ENCODE results near the gene SHOC2. TPM values are rescaled to one million over a fixed set of nuclear protein-coding genes. Genes with fewer than 3 reads are reported as not detected.

SHOC2 gene
- total and polyA plus RNA-seq, 2 of the 8 experiments (the other 6 are each of a cell fraction or from before 2014, with no cell fraction given) = 7.6 to 28.2 TPM

DNA sequence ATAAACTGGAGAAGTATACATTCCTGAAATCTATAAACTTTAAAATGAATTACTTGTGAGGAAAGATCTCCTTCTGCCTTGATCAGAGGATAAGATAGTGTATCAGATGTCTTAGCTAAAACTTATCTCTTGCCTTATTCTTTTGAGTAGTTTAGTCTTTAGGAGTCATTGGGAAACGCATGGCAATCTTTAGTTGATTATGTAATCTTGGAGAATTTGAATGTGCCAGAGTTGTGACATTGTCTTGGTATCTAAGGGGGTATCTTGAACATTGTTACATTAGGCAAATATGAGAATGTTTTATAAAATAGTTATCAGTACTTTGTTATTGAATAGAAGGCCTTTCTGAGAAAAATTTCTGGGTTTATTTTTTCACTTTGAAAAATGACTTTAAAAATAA, 95.8 kb downstream of the SHOC2 start:
- Histone ChIP-seq H4K8ac (ENCODE audit: extremely low read depth, insufficient read depth, low read length) (no peak overlapping the region), H3K79me1 (ENCODE audit: low read depth, low read length) (no peaks in the 10 kb centered on the region), H3K14ac (ENCODE audit: insufficient read length) (no peak overlapping the region), H2AFZ (ENCODE audit: low read length) (no peak overlapping the region), H4K20me1 (replicated peaks in 1 of 2; ENCODE audit: control insufficient read depth in 1 of 2, insufficient read depth in 2 of 2, low read length in 2 of 2) (no peaks in the 10 kb centered on the region), H3K36me3 (ENCODE audit: control insufficient read depth in 2 of 4, insufficient read depth in 4 of 4, low read length in 3 of 4) (peaks cover 0 to 10% (median 3%) of the 10 kb centered on the region in 4 experiments; a peak in 3 of 8 replicates), H3K23me2 (ENCODE audit: low read depth, low read length) (no peaks in the 10 kb centered on the region), H3K4me3 (ENCODE audit: extremely low read depth in 1 of 4, insufficient read depth in 2 of 4, low read depth in 3 of 4, low read length in 4 of 4) (no peak overlapping the region), H3K27me3 (replicated peaks in 1 of 4; ENCODE audit: control insufficient read depth in 3 of 4, extremely low read depth in 1 of 4, insufficient read depth in 3 of 4, low read length in 3 of 4) (no peaks in the 10 kb centered on the region), H3K27ac (ENCODE audit: low read depth, low read length) (no peak overlapping the region), H2BK15ac (ENCODE audit: low read length) (no peak overlapping the region), H3K56ac (replicated peaks; ENCODE audit: insufficient read length, low read depth, low read length) (no peak overlapping the region), H3K18ac (ENCODE audit: extremely low read depth, low read length) (no peak overlapping the region), H3K4ac (replicated peaks; ENCODE audit: insufficient read length, low read depth, low read length) (no peak overlapping the region), H2BK20ac (ENCODE audit: low read length) (no peak overlapping the region), H4K91ac (replicated peaks; ENCODE audit: insufficient read length, low read length) (no peak overlapping the region), H2BK5ac (ENCODE audit: low read depth, low read length) (no peak overlapping the region), H2AK5ac (ENCODE audit: low read depth, low read length) (no peak overlapping the region), H3K4me1 (replicated peaks in 1 of 4; ENCODE audit: control insufficient read depth in 3 of 4, insufficient read depth in 4 of 4, low read length in 3 of 4) (no peaks in the 10 kb centered on the region), H3K23ac (ENCODE audit: insufficient read length) (no peak overlapping the region), H2BK12ac (ENCODE audit: low read depth, low read length) (no peak overlapping the region), H3K79me2 (ENCODE audit: control insufficient read depth in 1 of 2, insufficient read depth in 2 of 2, low read length in 2 of 2) (no peaks in the 10 kb centered on the region), H4K5ac (ENCODE audit: insufficient read length, low read depth, low read length) (no peak overlapping the region), H2BK120ac (replicated peaks; ENCODE audit: low read depth, low read length) (no peak overlapping the region), H3K4me2 (ENCODE audit: insufficient read depth in 1 of 2, low read depth in 2 of 2, low read length in 2 of 2) (no peak overlapping the region), H3K9ac (replicated peaks in 1 of 4; ENCODE audit: extremely low read depth in 1 of 4, low read depth in 3 of 4, low read length in 3 of 4) (no peak overlapping the region), H3K9me3 (ENCODE audit: insufficient read depth in 2 of 2, low read depth in 1 of 2, low read length in 1 of 2) (no peaks in the 10 kb centered on the region)
- CTCF ChIA-PET (ENCODE audit: partially characterized antibody) = no interaction called here
- 60% methylated on average over 1 of the region's 1 CpG; no CpG with 5 or more reads in 1 of the 2 experiments for WGBS, 2 experiments (ENCODE audit: extremely low coverage in 1 of 2, insufficient coverage in 1 of 2, insufficient read length in 1 of 2, insufficient replicate concordance in 2 of 2, low coverage in 1 of 2, low lambda C conversion rate in 2 of 2, missing lambda C conversion rate in 1 of 2)
- FAIRE-seq = no peak
- no peak for TF ChIP-seq CTBP2 (IDR thresholded peaks at IDR 0.05; ENCODE audit: borderline replicate concordance, insufficient read depth, insufficient read length, low read length)
- no peak for TF ChIP-seq E2F6 (IDR thresholded peaks at IDR 0.05)
- TF ChIP-seq BACH1 (IDR thresholded peaks at IDR 0.05; ENCODE audit: low read length) = no peak
- TF ChIP-seq ATF2 (IDR thresholded peaks at IDR 0.05; ENCODE audit: low read length) = no peak
- DNase-seq (ENCODE audit: low read depth in 1 of 2, low spot score in 2 of 2) = no peak
- POLR2A ChIA-PET (ENCODE audit: partially characterized antibody) = no interaction called here

Data from H1 (cell line).